HG02970 (cell line): ENCODE measurements around the gene CERKL.

Source experiments
- ATAC-seq: cut with Tn5 transposase; IDR thresholded peaks from one replicate; pipeline ENCODE4 v1.9.1; 2021; ENCODE audit warnings: mild to moderate bottlenecking, moderate library complexity, moderate number of reproducible peaks; ENCODE audit not compliant: unreplicated experiment, low FRiP score

CERKL gene

GRCh38 chr2:181581534-181581933 lies 75.4 kb downstream of the CERKL start:
- ATAC-seq = no peak

GRCh38 chr2:181578829-181579228 lies 78.1 kb downstream of the CERKL start:
- no peak for ATAC-seq

- ATAC-seq = no peak
Measured at GRCh38 chr2:181576431-181576830, 80.5 kb downstream of the CERKL start.

- no peak for ATAC-seq
Measured at GRCh38 chr2:181575650-181576025, 81.3 kb downstream of the CERKL start.

GRCh38 chr2:181575024-181575649 lies 81.8 kb downstream of the CERKL start:
- no peak for ATAC-seq

GRCh38 chr2:181574321-181574720 lies 82.6 kb downstream of the CERKL start:
- no peak for ATAC-seq

GRCh38 chr2:181573140-181573736 lies 83.7 kb downstream of the CERKL start:
- no peak for ATAC-seq

GRCh38 chr2:181570833-181571661 lies 85.9 kb downstream of the CERKL start:
- no peak for ATAC-seq

GRCh38 chr2:181570059-181570458 lies 86.8 kb downstream of the CERKL start:
- ATAC-seq = no peak

GRCh38 chr2:181566334-181567032 lies 90.4 kb downstream of the CERKL start:
- no peak for ATAC-seq

GRCh38 chr2:181563101-181563692 lies 93.7 kb downstream of the CERKL start:
- ATAC-seq = no peak

- no peak for ATAC-seq
Measured at GRCh38 chr2:181558371-181558770, 98.5 kb downstream of the CERKL start.

GRCh38 chr2:181554061-181554830 lies 102.7 kb downstream of the CERKL start:
- ATAC-seq = no peak

- no peak for ATAC-seq
Measured at GRCh38 chr2:181553244-181553643, 103.7 kb downstream of the CERKL start.

GRCh38 chr2:181552808-181553207 lies 104.1 kb downstream of the CERKL start:
- no peak for ATAC-seq

GRCh38 chr2:181546086-181546485 lies 110.8 kb downstream of the CERKL start:
- no peak for ATAC-seq

- no peak for ATAC-seq
Measured at GRCh38 chr2:181542170-181542569, 114.7 kb downstream of the CERKL start.

GRCh38 chr2:181540421-181540820 lies 116.5 kb downstream of the CERKL start:
- no peak for ATAC-seq

GRCh38 chr2:181536730-181537129 lies 120.2 kb downstream of the CERKL start:
- ATAC-seq = no peak

- ATAC-seq = no peak
Measured at GRCh38 chr2:181528441-181528840, 128.5 kb downstream of the CERKL start.
